GM23248 (cell line): ENCODE results near the gene THBS1. TPM values are rescaled to one million over a fixed set of nuclear protein-coding genes. Genes with fewer than 3 reads are reported as not detected.

Experiments used
- DNase-seq: peaks from one replicate; pipeline ENCODE4 v3.0.0-alpha.2; 2015
- H2AFZ ChIP-seq: fragments of 200-600 bp; sonication (generic); 2 replicates; pipeline ENCODE4 v1.6.1; 2016; ENCODE audit warnings: antibody characterized with exemption
- H3F3A ChIP-seq: fragments of 200-600 bp; sonication (generic); 2 replicates; pipeline ENCODE4 v1.6.1; 2016; ENCODE audit warnings: mild to moderate bottlenecking, antibody characterized with exemption, mixed run types; ENCODE audit not compliant: insufficient read depth
- H3K27ac ChIP-seq: fragments of 200-600 bp; sonication (generic); 2 replicates; pipeline ENCODE4 v1.5.1; 2016; ENCODE audit warnings: mild to moderate bottlenecking
- H3K27me3 ChIP-seq: fragments of 200-600 bp; sonication (generic); replicated peaks from 2 replicates; pipeline ENCODE4 v1.6.1; 2016; ENCODE audit warnings: mild to moderate bottlenecking; ENCODE audit not compliant: insufficient read depth
- H3K36me3 ChIP-seq: fragments of 200-600 bp; sonication (generic); 2 replicates; pipeline ENCODE4 v1.6.1; 2016; ENCODE audit warnings: low read depth, mild to moderate bottlenecking
- H3K4me1 ChIP-seq: fragments of 200-600 bp; sonication (generic); 2 replicates; pipeline ENCODE4 v1.6.1; 2016; ENCODE audit warnings: mild to moderate bottlenecking; ENCODE audit not compliant: insufficient read depth
- H3K4me2 ChIP-seq: fragments of 200-600 bp; sonication (generic); one replicate; pipeline ENCODE4 v1.6.1; 2016; ENCODE audit warnings: mild to moderate bottlenecking; ENCODE audit not compliant: unreplicated experiment
- H3K4me3 ChIP-seq: fragments of 200-600 bp; sonication (generic); 2 replicates; pipeline ENCODE4 v1.5.1; 2016; ENCODE audit warnings: mild to moderate bottlenecking
- H3K79me2 ChIP-seq: fragments of 200-600 bp; sonication (generic); 2 replicates; pipeline ENCODE4 v1.6.1; 2016; ENCODE audit warnings: mild to moderate bottlenecking; ENCODE audit not compliant: insufficient read depth
- H3K9ac ChIP-seq: fragments of 200-600 bp; sonication (generic); 2 replicates; pipeline ENCODE4 v1.6.1; 2016; ENCODE audit warnings: mild to moderate bottlenecking
- H3K9me2 ChIP-seq: fragments of 200-600 bp; sonication (generic); 2 replicates; pipeline ENCODE4 v1.6.1; 2016; ENCODE audit warnings: mixed run types, mild to moderate bottlenecking, moderate library complexity; ENCODE audit not compliant: insufficient read depth
- H3K9me3 ChIP-seq: fragments of 200-600 bp; sonication (generic); one replicate; pipeline ENCODE4 v1.6.1; 2017; ENCODE audit warnings: low read depth
- H4K20me1 ChIP-seq: fragments of 200-600 bp; sonication (generic); 2 replicates; pipeline ENCODE4 v1.6.0; 2016; ENCODE audit not compliant: insufficient read depth
- EZH2 ChIP-seq: fragments of 200-600 bp; sonication (generic); IDR thresholded peaks from 2 replicates; pipeline ENCODE4 v1.6.1; 2018; ENCODE audit warnings: antibody characterized with exemption, mild to moderate bottlenecking; ENCODE audit not compliant: insufficient read depth, poor library complexity, severe bottlenecking
- EZH2phosphoT487 ChIP-seq: fragments of 200-600 bp; sonication (generic); IDR thresholded peaks from 2 replicates; pipeline ENCODE4 v1.6.1; 2018; ENCODE audit warnings: antibody characterized with exemption, moderate library complexity, mild to moderate bottlenecking, low read depth; ENCODE audit not compliant: insufficient read depth
- WGBS, 2 experiments: methylation state at CpG; one replicate each; pipeline ENCODE4 v1.1.6; 2015 to 2017; ENCODE audit warnings: low lambda C conversion rate in 2 of 2, low coverage in 1 of 2; ENCODE audit errors: missing lambda C conversion rate in 2 of 2; 5-methylcytosine and 5-hydroxymethylcytosine counted together
- in situ Hi-C: fragments of 300-500 bp; cut with MboI; formaldehyde crosslinking; loops from 2 replicates; pipeline ENCODE4 v1.15.0; 2020
- polyA plus RNA-seq: library from polyadenylated mRNA; unstranded; fragments of >200 nt; fragmentation: Nextera tagmentation; extraction: Ambion mirVana; gene quantifications from 2 replicates; pipeline ENCODE4 v1.2.1, GENCODE V29; 2016
- total RNA-seq: library from RNA; depleted of rRNA; stranded (reverse); fragments of >200 nt; shearing (Covaris generic); gene quantifications from 2 replicates; pipeline ENCODE4 v1.2.3, GENCODE V29; 2014

The THBS1 gene
- total and polyA plus RNA-seq, 2 experiments from 2014 or later, result 2,858 to 7,697 TPM

GRCh38 chr15:39638041-39638440 is 57.2 kb downstream of the THBS1 start:
- Histone ChIP-seq H3K9ac (no peak overlapping the region), H4K20me1 (no peaks in the 10 kb centered on the region), H3K4me2 (no peak overlapping the region), H3K27ac (no peak overlapping the region), H3F3A (peaks cover 20% of the 10 kb centered on the region), H3K4me1 (peaks cover 23% of the 10 kb centered on the region), H3K36me3 (no peaks in the 10 kb centered on the region), H3K27me3 (no peaks in the 10 kb centered on the region), H3K9me2 (no peaks in the 10 kb centered on the region), H3K79me2 (no peaks in the 10 kb centered on the region), H3K4me3 (no peak overlapping the region), H2AFZ (no peak overlapping the region), H3K9me3 (no peaks in the 10 kb centered on the region)
- in situ Hi-C loops, result no loop called here
- no peak for TF ChIP-seq EZH2
- TF ChIP-seq EZH2phosphoT487, result no peak
- no peak for DNase-seq
- WGBS, 2 experiments, result 81 to 82% methylated on average over 1 of the region's 1 CpG

DNA sequence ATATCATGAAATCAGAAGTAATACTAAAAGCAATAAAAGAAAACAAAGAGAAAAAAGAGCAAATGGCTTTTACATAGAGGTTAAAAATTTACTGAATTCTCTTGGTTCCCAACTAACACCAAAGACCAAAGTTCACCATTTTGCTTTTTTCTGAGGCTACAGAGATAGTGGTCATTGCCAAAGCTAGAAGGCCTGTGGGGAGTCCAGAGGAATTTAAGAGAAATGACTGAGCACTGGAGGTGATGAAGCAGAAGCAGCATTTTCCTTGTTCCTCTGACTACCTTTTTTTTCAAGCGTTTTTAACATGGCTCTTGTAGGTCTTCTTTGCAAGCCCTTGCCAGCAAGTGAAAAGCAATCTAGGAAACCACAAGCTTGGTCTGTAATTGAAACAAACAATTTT is 58.2 kb downstream of the THBS1 start:
- 100% methylated on average over 1 of the region's 1 CpG for WGBS, 2 experiments
- no peak overlapping the region for H2AFZ ChIP-seq

GRCh38 chr15:39640665-39641064 is 59.8 kb downstream of the THBS1 start:
- Histone ChIP-seq H3K9me2 (no peaks in the 10 kb centered on the region), H3K4me3 (no peak overlapping the region), H4K20me1 (no peaks in the 10 kb centered on the region), H3K4me2 (no peak overlapping the region), H3F3A (peaks cover 24% of the 10 kb centered on the region), H3K27ac (no peak overlapping the region), H3K27me3 (no peaks in the 10 kb centered on the region), H3K79me2 (no peaks in the 10 kb centered on the region), H2AFZ (no peak overlapping the region), H3K4me1 (peaks cover 39% of the 10 kb centered on the region), H3K9ac (no peak overlapping the region), H3K9me3 (no peaks in the 10 kb centered on the region), H3K36me3 (no peaks in the 10 kb centered on the region)
- WGBS, 2 experiments, result 96 to 97% methylated on average over 3 of the region's 3 CpGs
- in situ Hi-C loops, result no loop called here
- TF ChIP-seq EZH2phosphoT487, result no peak
- no peak for TF ChIP-seq EZH2
- no peak for DNase-seq

More for the DNA sequence above, 58.2 kb downstream of the THBS1 start:
- in situ Hi-C loops, result no loop called here
- TF ChIP-seq EZH2phosphoT487 (no peak), EZH2 (no peak)
- no peaks in the 10 kb centered on the region for H3K9me2 ChIP-seq
- H3K4me2 ChIP-seq, result no peak overlapping the region
- H4K20me1 ChIP-seq, result no peaks in the 10 kb centered on the region
- no peaks in the 10 kb centered on the region for H3K9me3 ChIP-seq
- no peaks in the 10 kb centered on the region for H3K27me3 ChIP-seq
- H3K9ac ChIP-seq, result no peak overlapping the region
- DNase-seq, result no peak
- H3K79me2 ChIP-seq, result no peaks in the 10 kb centered on the region
- no peak overlapping the region for H3K27ac ChIP-seq
- no peak overlapping the region for H3K4me3 ChIP-seq
- H3K4me1 ChIP-seq, result peaks cover 33% of the 10 kb centered on the region
- H3F3A ChIP-seq, result peaks cover 24% of the 10 kb centered on the region
- H3K36me3 ChIP-seq, result no peaks in the 10 kb centered on the region

DNA sequence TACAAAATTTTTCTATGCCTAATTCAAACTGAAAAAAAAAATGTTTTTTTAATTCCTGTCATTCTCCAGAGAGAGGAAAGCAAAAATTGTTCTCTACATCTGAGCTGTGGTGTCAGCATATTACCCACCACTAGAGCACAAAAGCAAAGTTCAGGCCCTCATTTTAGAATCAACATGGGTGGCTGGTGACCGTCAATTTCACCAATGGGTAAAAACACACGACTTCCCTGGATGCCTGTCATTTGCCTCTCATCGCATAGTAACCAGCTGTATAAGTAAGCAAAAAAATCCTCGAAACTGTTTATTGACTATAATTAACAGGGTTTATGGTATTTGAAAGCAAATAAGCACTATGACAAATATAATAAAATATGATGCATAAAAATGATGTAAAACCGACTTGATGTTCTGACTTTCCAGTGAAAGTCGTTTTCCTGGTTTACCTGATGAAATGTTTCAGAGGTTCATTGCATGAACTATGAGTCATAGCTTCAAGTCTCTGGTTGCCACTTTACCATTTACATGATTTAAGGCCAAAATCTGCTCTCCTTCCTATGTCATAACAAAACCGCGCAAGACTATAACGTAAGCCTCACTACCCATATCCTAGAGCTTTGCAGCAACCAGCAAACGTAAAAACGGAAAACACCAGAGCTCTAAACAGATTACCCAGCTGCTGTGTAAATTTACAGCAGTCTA is 60.5 kb downstream of the THBS1 start:
- Histone ChIP-seq H3K9me2 (no peaks in the 10 kb centered on the region), H4K20me1 (no peaks in the 10 kb centered on the region), H3K27me3 (no peaks in the 10 kb centered on the region), H3K9ac (no peak overlapping the region), H3K27ac (no peak overlapping the region), H2AFZ (no peak overlapping the region), H3K4me3 (no peak overlapping the region), H3K9me3 (no peaks in the 10 kb centered on the region), H3K4me1 (peaks cover 39% of the 10 kb centered on the region), H3F3A (peaks cover 24% of the 10 kb centered on the region), H3K79me2 (no peaks in the 10 kb centered on the region), H3K4me2 (peak overlapping the region; percentile 52), H3K36me3 (no peaks in the 10 kb centered on the region)
- 82 to 86% methylated on average over 11 of the region's 11 CpGs for WGBS, 2 experiments
- no peak for DNase-seq
- in situ Hi-C loops, result no loop called here
- TF ChIP-seq EZH2phosphoT487, result no peak
- no peak for TF ChIP-seq EZH2
